ENCODE data around the gene SMDT1.

The SMDT1 gene

GRCh38 chr22:42079319-42080251, at the start of gene SMDT1 (continued):
- TF ChIP-seq ZSCAN30 (tag by site-specific recombination; IDR thresholded peaks at IDR 0.05) (peak; percentile 27; the same call in 1 of the 2 replicates), GFI1B (tag by site-specific recombination; IDR thresholded peaks at IDR 0.05) (no peak), MYNN (tag by site-specific recombination; IDR thresholded peaks at IDR 0.05; ENCODE audit: borderline replicate concordance) (no peak), MZF1 (tag by site-specific recombination; IDR thresholded peaks at IDR 0.05; ENCODE audit: borderline replicate concordance) (no peak), ZNF768 (tag by site-specific recombination; IDR thresholded peaks at IDR 0.05) (no peak), PRDM2 (tag by site-specific recombination; IDR thresholded peaks at IDR 0.05; ENCODE audit: borderline replicate concordance) (no peak), ZBTB26 (tag by site-specific recombination; optimal IDR thresholded peaks at IDR 0.05) (peak; percentile 94), ZNF747 (tag by site-specific recombination; IDR thresholded peaks at IDR 0.05) (no peak), ZNF548 (tag by site-specific recombination; IDR thresholded peaks at IDR 0.05) (no peak), ZSCAN5A (tag by site-specific recombination; IDR thresholded peaks at IDR 0.05) (peak; percentile 38; the same call in 1 of the 2 replicates), ELK4 (IDR thresholded peaks at IDR 0.05; ENCODE audit: borderline replicate concordance, low read depth, low read length) (no peak), ZBTB7A (tag by site-specific recombination; IDR thresholded peaks at IDR 0.05; ENCODE audit: low read depth) (peak; percentile 85), ZNF24 (tag by site-specific recombination; IDR thresholded peaks at IDR 0.05) (peak; percentile 67; the same call in 1 of the 2 replicates), ZNF391 (tag by site-specific recombination; IDR thresholded peaks at IDR 0.05; ENCODE audit: borderline replicate concordance, low read depth) (peak; percentile 72; the same call in 1 of the 2 replicates), ZNF513 (tag by site-specific recombination; IDR thresholded peaks at IDR 0.05) (no peak), ZNF324 (tag by site-specific recombination; IDR thresholded peaks at IDR 0.05) (peak; percentile 88), ZNF311 (tag by site-specific recombination; IDR thresholded peaks at IDR 0.05; ENCODE audit: borderline replicate concordance) (no peak), GLIS2 (tag by site-specific recombination; IDR thresholded peaks at IDR 0.05) (peak; percentile 73), ZNF76 (tag by site-specific recombination; IDR thresholded peaks at IDR 0.05; ENCODE audit: borderline replicate concordance, low read depth) (peak; percentile 64; the same call in 1 of the 2 replicates), ZNF350 (tag by site-specific recombination; IDR thresholded peaks at IDR 0.05) (no peak), ZNF48 (tag by site-specific recombination; IDR thresholded peaks at IDR 0.05) (no peak), ZNF19 (tag by site-specific recombination; IDR thresholded peaks at IDR 0.05; ENCODE audit: low read depth) (no peak), PRDM4 (tag by site-specific recombination; IDR thresholded peaks at IDR 0.05) (no peak; the same call in 1 of the 2 replicates)
